TTC549 (cell line): ENCODE data around the gene STX1B.
"Not testable (repeated sequence)": the region's sequence is repeated elsewhere in the genome, so short reads cannot be mapped to it uniquely, and the experiment has no call there.

Experiments used
- FAIRE-seq: peaks from 2 replicates; lab custom pipeline; 2012; peaks lifted over from hg19 to GRCh38; lab: Jason Lieb, UNC

The STX1B gene

DNA sequence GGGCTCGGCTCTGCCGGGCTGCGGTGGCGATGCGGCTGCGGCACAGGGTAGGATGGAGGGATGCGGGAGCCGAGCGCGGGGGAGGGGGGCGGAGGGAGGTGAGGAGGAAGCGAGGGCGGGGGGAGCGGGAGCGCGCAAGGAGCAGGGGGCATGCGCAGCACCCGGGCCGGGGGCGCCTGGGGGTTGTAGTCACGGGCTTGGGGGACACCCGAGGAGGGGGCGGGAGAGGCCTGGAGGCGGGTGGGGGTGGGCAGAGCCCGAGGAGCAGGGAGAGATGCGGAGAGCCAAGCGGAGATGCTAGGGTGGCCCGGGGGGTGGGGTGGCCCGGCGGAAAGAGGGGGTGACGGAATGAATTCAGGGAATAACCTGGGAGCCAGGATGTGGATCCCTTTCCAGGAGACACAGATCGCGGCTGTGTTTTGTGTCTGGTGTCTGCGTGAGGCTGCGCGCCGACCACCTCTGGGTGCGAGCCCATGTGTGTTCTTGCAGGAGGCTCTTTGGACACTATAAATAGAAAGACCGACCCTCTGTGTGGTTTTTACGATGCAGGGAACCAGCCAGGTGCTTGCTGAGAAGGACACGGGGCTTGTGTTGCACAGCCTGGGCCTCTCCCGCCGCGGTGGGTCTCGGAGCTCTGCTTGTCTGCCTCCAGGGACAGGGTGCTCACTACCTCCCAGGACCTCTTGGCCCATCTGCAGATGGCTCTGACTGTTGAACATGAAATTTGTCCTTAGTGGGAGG lies at the start of gene STX1B:
Gene STX1B (minus strand): TSS at position 54 of the 741 bp plus-strand sequence. CDS start 242 bp downstream, outside the sequence.
- FAIRE-seq, result no peak

DNA sequence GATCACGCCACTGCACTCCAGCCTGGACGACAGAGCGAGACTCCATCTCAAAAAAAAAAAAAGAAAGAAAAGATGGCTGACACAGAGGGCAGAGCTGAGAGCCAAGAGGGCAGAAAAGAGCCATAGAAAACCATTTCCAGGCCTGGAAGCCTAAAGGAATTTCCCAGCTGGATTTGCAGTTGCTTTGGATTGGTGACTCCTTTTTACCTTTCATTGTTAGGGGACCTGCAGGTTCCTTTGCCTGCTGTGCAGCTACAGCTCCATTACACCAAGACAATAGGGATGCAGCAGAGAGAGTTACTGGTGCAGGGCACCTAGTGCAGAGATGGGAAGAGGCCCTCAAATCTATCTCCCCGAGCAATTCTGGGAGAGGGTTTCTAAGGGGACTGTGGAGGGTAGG lies 45.2 kb upstream of the STX1B start:
- FAIRE-seq, result no peak

DNA sequence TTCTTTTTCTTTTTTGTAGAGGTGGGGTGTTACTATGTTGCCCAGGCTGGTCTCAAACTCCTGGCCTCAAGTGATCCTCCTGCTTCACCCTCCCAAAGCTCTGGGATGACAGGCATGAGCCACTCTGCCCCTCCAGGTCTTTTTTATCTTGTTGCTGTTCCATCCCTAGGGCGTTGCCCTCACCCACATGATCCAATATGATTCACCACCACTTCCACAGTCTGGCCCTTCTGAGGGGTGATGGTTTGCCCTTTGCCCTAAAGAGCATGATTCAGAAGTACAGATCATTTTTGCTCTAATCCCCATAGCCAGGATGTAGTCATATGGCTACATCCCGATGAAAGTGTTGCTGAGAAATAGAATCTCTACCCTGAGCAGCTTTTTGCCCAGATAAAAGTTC lies 41.7 kb upstream of the STX1B start:
- no peak for FAIRE-seq

DNA sequence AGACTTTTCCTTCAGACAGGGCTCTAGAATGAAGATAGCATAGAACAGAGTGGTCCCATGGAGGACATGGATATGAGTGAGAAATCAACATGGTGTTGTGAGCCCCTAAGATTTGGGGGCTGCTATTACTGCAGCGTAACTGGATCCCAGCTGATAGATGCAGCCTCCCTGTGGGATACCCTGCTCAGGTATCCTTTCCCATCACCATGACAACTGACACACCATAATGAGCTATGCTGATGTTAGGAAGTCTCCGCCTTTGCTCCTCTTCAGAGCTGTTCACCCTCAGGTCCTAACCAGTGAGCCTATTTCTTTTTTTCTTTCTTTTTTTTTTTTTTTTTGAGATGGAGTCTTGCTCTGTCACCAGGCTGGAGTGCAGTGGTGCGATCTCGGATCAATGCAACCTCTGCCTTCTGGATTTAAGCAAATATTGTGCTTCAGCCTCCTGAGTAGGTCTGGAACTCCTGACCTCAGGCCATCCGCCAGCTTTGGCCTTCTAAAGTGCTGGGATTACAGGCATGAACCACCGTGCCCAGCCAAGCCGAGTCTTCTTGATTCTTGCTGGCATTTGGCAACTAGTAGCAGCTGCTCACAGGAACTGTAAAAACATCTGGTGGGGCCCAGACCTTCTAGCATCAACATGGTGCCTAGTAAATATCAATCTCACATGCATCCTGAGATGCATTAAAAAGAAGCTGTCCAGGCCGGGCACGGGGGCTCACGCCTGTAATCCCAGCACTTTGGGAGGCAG lies 40.0 kb upstream of the STX1B start:
- FAIRE-seq, result no peak

DNA sequence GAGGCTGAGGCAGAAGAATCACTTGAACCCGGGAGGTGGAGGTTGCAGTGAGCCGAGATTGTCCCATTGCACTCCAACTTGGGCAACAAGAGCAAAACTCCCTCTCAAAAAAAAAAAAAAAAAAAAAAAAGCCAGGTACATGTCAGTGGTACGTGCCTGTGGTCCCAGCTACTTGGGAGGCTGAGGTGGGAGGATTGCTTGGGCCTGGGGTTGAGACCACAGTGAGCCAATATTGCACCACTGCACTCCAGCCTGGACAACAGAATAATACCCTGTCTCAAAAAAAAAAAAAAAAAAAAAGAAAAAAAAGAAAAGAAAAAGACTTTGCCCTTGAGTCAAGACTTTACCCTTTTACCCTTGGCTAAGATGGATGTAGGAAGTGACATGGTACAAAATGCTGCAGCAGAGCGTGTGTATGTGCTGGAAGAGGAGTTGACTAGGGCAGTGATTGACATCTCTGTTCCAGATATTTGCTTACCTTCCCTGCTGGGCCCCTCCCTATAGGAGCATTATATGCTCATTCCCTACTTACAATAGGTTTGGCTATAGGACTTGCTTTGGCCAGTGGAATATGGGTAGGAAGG lies 33.6 kb upstream of the STX1B start:
- no peak for FAIRE-seq

DNA sequence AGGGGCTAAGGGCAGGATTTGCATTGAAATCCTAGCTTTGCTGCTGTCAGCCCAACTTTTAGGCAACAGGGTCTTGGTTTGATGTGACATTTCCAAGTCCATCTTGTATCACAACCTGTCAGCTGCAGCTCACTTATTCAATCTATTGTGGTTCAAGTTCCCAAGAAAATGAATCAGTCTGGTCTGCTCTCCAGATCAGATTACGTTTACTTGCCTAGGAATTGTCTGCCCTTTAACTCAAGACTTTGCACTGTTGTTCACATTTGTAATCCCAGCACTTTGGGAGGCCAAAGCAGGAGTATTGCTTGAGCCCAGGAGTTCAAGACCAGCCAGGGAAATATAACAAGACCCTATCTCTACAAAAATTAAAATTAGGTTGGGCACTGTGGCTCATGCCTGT lies 32.9 kb upstream of the STX1B start:
- FAIRE-seq, result no peak

DNA sequence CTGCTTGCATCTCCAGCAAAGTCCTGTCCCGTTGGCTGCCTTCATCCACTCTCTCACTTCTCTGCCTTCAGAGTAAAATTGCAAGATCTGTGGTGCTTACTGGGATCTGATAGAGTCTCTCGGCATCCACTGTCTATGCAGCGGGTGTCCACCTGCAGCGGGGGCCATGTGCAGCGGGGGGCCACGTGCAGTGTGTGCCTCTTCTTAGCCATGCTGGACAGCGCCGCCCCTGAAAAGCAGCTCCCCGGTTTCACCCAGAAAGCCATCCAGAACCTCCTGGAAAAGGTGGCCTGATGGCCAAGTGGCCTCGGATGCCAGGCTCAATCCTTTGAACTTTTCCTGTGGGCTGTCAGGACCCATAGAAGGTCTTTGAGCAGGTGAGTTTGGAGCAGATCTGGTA lies 32.4 kb upstream of the STX1B start:
- FAIRE-seq, result no peak

DNA sequence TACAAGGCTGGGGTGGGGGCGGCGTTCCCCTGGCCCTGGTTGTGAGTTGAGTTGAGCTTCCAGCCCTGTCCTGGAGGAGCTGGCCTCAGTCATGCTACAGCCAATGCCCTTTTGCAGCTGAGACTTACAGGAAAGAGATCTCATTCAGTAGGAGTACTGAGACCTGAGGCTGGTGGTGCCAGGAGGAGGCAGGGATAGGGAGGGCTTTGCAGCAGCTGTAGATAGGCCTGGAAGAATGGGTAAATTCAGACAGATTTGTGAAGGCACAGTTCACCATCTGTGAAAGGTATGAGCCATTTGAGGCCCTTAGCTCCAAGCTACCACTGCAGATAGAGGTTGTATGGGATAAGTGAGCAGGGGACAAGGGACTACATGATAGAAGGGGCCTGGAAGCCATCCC lies 28.6 kb upstream of the STX1B start:
- FAIRE-seq, result no peak

DNA sequence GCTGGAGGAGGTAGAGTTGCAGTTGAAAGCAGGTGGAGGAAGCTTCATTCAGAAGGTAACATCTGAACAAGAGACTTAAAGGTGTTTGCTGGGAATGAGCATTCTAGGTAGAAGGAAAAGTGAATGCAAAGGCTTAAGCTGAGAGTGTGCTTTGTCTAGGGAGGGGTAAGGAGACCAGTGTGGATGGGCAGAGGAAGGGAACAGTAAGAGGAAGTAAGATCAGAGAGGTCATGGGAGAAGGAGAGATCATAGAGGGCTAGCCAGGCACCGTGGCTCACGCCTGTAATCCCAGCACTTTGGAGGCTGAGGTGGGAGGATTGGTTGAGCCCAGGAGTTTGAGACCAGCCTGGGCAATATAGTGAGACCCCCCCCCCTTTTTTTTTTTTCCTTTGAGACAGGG lies 26.3 kb upstream of the STX1B start:
- FAIRE-seq, result no peak

DNA sequence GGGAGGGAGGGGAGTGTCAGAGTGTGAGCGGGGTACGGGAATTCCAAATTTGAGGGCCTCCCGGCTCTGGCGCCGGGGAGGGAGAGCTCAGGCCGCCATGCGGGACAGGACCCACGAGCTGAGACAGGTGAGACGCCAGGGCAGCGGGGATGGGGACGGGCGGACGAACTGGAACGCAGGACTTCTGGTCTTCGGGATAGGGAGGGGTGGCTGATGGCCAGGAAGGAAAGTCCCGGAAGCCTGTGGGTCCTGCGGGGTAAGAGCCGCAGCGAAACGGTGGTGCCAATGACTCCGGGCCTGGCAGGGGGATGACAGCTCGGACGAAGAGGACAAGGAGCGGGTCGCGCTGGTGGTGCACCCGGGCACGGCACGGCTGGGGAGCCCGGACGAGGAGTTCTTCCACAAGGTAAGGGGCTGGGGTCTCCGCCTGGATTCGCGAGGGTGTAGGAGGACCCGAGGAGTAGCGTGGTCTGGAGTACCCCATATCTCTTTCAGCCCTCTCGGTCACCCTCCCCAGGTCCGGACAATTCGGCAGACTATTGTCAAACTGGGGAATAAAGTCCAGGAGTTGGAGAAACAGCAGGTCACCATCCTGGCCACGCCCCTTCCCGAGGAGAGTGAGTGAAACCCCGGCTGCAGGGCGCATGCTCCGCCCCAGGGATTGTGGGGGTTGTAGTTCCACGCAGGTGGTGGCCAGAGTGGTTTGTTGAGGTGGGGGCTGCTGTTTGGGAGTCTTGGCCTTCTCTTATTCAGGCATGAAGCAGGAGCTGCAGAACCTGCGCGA lies 23.5 kb upstream of the STX1B start:
- no peak for FAIRE-seq

DNA sequence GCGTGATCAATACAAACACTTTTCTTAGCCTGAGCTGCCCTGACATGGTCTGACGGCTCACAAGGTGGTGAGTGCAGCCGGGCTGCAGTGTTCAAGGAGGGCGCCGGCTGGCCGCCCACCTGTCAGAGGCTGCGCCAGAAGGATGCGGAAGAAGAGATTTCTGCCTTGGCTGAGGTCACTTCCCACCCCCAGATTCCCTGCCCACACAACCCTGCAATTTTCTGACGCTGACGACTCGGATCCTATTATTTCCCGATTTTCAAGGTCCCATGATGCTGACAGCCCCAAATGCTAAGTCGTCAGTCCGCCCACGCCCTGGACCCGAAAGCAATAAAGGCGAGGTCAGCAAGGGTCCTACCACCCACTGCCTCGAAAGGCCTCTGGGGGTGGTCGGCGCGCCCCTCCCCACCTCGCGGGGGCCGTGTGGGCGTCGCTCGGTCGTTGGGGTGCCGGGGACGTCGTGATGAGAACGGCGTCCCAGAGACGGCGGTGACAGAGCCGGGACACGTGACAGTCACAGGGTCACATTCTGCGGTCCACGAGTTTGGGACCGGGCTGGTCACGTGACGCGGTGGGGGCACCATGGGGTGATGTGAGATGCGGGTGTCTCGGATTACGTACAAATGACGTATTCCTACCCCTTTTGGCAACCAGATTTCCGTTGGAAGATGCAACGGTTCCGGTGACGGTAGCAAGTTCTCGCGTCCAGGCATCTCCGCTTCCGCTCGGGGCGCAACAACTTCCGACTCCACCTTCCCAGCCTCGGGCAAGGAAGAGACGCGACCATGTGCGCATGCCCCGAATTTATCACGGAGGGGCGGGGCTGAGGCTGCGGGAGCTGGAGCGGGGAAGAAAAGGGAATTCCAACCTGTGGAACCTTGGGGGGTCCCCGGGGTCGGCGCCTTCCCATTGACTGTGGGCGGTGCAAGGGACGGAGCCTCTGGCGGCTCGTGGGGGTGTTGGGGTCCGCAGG lies 22.6 kb upstream of the STX1B start, which contains the start of gene STX4:
Gene STX4 (plus strand): TSS at position 823 of the 973 bp plus-strand sequence. CDS start 248 bp downstream, outside the sequence.
- FAIRE-seq, result peak; percentile 69

DNA sequence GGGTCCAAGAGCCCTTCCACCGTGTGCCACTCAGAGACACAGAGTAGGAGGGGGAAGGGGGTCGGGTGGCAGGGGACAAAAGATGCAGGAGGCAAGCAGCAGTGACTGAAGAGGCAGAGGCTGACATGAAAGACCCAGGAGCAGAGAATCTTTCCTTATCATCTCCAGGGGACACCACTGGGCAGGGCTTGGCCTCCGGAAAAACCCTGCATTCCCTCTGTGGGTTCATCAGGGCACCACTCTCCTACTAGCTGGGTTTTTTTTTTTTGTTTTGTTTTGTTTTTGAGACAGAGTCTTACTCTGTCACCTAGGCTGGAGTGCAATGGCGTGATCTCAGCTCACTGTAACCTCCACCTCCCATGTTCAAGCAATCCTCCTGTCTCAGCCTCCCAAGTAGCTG lies 20.8 kb upstream of the STX1B start:
- no peak for FAIRE-seq

DNA sequence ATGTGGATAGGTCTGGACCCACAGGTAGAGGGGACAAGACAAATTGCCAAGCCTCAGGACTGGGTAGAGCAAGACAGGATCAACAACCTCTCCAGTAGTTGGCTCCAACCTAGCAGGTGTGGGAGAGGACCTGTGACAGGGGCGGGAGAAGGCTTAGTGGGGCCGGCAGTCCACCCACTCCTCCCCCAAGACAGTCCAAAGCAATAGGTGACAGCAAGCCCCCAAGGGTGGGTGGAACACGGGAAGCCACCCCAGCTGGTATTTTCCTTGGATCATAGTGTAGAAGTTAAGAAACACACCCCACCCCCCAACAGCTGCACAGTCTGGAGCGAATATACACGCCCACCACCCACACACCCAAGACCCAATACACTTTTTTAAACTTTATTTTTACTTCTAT lies 18.8 kb upstream of the STX1B start:
- no peak for FAIRE-seq

DNA sequence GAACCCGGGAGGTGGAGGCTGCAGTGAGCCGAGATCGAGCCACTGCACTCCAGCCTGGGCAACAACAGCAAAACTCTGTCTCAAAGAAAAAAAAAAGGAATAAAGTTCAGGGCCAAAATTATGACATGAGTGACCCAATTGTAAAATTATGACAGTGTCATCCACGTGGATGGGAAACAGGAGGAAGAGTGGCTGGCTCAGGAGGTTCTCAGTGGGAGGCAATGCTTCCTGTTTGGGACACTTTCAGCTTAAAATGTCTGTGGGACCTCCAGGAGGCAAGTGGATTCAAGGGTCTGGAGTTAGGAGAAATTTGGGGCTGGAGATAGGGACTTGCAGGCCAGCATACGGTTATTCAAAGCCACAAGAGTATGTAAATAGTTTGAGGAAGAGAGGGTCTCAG lies 14.9 kb upstream of the STX1B start:
- no peak for FAIRE-seq

DNA sequence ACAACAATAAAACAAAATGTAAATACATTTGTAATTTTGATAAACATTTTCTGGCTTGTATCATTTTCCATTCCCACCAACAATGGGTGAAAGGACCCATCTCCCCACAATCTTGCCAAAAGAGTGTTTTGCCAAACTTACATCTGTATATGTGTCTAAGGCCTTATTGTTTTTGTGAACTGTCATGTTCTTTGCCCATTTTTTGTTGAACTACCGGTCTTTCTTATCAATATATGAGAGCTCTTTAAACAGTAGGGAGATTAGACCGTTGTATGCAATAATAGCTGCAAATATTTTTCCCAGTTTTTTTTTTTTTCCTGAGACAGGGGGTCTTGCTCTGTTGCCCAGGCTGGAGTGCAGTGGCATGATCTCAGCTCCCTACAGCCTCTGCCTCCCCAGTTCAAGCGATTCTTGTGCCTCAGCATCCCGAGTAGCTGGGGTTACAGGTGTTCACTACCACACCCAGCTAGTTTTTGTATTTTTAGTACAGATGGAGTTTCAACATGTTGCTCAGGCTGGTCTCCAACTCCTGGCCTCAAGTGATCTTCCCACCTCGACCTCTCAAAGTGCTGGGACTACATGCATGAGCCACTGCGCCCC lies 13.3 kb upstream of the STX1B start:
- FAIRE-seq, result no peak

DNA sequence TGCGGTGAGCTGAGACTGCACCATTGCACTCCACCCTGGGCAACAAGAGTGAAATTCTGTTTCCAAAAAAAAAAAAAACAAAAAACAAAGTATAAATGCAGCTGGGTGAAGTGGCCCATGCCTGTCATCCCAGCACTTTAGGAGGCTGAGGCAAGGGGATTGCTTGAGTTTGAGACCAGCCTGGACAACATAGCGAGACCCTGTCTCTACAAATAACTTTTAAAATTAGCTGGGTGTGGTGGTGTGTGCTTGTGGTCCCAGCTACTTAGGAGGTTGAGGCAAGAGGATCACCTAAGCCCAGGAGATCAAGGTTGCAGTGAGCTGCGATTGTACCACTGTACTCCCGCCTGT lies 12.8 kb upstream of the STX1B start:
- no peak for FAIRE-seq

DNA sequence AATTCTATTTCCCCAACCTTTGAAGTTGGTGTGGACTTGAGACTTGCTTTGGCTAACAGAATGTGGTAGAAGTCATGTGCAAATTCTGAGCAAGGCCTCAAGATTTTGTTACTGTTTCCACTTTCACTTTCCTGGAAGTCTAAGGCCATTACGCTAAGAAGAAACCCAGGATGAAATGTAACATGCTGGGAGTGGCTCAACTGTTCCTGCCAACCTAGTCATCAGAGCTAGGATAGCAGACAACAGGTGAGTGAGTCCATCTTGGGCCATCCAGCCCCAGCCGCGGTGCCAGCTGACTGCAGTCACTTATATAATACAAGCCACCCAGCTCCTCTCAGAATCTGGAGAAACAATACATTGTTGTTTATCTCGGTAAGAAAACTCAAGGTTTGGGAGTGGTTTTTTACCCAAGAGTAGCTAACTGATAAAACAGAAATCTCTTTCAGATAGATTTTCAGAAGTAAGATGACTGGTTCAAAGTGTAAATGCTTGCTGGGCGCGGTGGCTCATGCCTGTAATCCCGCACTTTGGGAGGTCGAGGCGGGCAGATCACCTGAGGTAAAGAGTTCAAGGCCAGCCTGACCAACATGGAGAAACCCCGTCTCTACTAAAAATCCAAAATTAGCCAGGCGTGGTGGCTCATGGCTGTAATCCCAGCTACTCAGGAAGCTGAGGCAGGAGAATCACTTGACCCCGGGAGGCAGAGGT lies 12.3 kb upstream of the STX1B start:
- FAIRE-seq, result no peak

DNA sequence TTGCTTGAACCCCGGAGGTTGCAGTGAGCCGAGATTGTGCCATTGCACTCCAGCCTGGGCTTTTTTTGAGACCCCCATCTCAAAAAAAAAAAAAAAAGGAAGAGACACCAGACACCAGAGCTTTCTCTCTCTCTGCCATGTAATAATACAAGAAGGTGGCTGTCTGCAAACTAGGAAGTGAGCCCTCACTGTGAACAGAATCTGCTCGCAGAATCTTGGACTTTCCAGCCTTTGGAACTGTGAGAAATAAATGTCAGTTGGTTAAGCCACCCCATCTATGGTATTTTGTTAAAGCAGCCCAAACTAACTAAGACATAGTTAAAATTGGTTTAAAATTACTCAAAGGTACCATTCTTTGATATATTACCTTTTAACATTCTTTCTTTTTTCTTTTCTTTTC lies 10.1 kb upstream of the STX1B start:
- FAIRE-seq, result no peak

DNA sequence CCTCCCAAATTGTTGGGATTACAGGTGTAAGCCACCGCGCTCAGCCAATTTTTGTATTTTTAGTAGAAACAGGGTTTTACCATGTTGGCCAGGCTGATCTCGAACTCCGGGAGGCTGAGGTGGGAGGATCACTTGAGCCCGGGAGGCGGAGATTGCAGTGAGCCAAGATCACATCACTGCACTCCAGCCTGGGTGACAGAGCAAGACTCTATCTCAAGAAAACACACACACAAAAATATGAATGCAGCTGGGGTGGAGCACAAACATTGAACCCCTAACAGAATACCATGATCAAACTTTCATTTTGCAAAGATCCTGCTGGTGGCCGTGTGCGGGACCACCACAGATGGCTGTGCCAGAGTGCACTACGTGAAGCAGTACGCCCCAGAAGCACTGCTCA lies 7.3 kb upstream of the STX1B start:
- not testable (repeated sequence) for FAIRE-seq

DNA sequence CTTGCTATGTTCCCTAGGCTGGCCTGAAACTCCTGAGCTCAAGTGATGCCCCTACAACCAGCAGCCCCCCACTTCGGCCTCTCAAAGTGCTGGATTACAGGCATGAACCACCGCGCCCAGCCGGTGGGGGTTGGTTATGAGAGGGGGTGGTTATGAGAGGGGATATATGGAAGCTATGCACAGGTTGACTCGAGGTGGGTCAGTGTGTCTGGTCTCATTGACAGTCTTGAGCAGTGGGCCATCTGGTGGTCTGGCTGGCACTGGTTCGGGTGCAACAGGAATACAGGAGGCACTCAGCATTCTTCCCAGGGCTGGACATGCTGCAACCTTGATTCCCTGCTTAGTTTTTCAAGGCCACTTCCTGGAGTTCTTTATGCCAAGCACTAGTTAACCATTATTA lies 5.6 kb upstream of the STX1B start:
- FAIRE-seq, result no peak
